HEK293 (cell line): ENCODE results near the gene SLC44A1.

ENCODE experiments used
- CTCF ChIA-PET: fragments of 350-600 bp; formaldehyde crosslinking; extraction: SDS; loops from one replicate; lab custom pipeline; 2021; ENCODE audit warnings: antibody characterized with exemption; lab: Yijun Ruan, JAX
- POLR2A ChIA-PET: fragments of 300-600 bp; formaldehyde crosslinking; extraction: SDS; loops from one replicate; lab custom pipeline; 2020; ENCODE audit warnings: antibody characterized with exemption, inconsistent platforms; lab: Yijun Ruan, JAX
- H3K27ac ChIP-seq: fragments of 200-500 bp; sonication (Bioruptor generic); 2 replicates; pipeline ENCODE4 v1.5.1; 2014; ENCODE audit warnings: low read depth, low read length, control low read depth, inconsistent platforms; ENCODE audit errors: extremely low read depth
- H3K36me3 ChIP-seq, 2 experiments: fragments of 200-500 bp in 1 of 2; sonication (Bioruptor generic) in 1 of 2; 1 replicate in 1 of 2; 2 replicates in 1 of 2; pipeline ENCODE4 v1.5.1; 2014 to 2017; ENCODE audit warnings: inconsistent platforms in 2 of 2, low read length in 2 of 2; ENCODE audit not compliant: control insufficient read depth in 2 of 2, insufficient read depth in 1 of 2
- H3K4me1 ChIP-seq: fragments of 200-500 bp; sonication (Bioruptor generic); 2 replicates; pipeline ENCODE4 v1.5.1; 2014; ENCODE audit warnings: mild to moderate bottlenecking, low read length, inconsistent platforms; ENCODE audit not compliant: control insufficient read depth, insufficient read depth
- H3K4me3 ChIP-seq: 2 replicates; pipeline ENCODE4 v1.5.1; 2011; ENCODE audit warnings: low read depth, mild to moderate bottlenecking, control low read depth, low read length, moderate library complexity
- H3K9me3 ChIP-seq: fragments of 200-500 bp; sonication (Bioruptor generic); 2 replicates; pipeline ENCODE4 v1.5.1; 2014; ENCODE audit warnings: low read depth, low read length, inconsistent platforms; ENCODE audit not compliant: control insufficient read depth, insufficient read depth
- CTCF ChIP-seq: fragments of 450-650 bp; formaldehyde crosslinking; IDR thresholded peaks from 2 replicates; pipeline ENCODE4 v1.5.1; 2016; ENCODE audit warnings: missing biosample characterization, missing genetic modification characterization
- HOXD13 ChIP-seq: sonication (generic); formaldehyde crosslinking; IDR thresholded peaks from 2 replicates; pipeline ENCODE4 v1.8.0; 2022; ENCODE audit warnings: missing genetic modification reagents, borderline replicate concordance
- PRDM2 ChIP-seq: fragments of 450-650 bp; formaldehyde crosslinking; IDR thresholded peaks from 2 replicates; pipeline ENCODE4 v1.5.1; 2016; ENCODE audit warnings: missing biosample characterization, missing genetic modification characterization, borderline replicate concordance
- ZBTB26 ChIP-seq: fragments of 450-650 bp; formaldehyde crosslinking; optimal IDR thresholded peaks from 2 replicates; pipeline ENCODE3; 2016; ENCODE audit warnings: missing biosample characterization, mild to moderate bottlenecking, missing genetic modification characterization
- ZFP37 ChIP-seq: fragments of 450-650 bp; formaldehyde crosslinking; IDR thresholded peaks from 2 replicates; pipeline ENCODE4 v1.5.1; 2016; ENCODE audit warnings: missing biosample characterization, missing genetic modification characterization
- ZNF121 ChIP-seq: fragments of 450-650 bp; formaldehyde crosslinking; IDR thresholded peaks from 2 replicates; pipeline ENCODE4 v1.5.1; 2016; ENCODE audit warnings: missing biosample characterization, missing genetic modification characterization
- ZNF132 ChIP-seq: fragments of 450-650 bp; formaldehyde crosslinking; IDR thresholded peaks from 2 replicates; pipeline ENCODE4 v1.5.1; 2017; ENCODE audit warnings: missing biosample characterization, missing genetic modification characterization, borderline replicate concordance
- ZNF148 ChIP-seq: fragments of 450-650 bp; formaldehyde crosslinking; IDR thresholded peaks from 2 replicates; pipeline ENCODE4 v1.5.0; 2017; ENCODE audit warnings: missing biosample characterization, missing genetic modification characterization, borderline replicate concordance
- ZNF174 ChIP-seq: fragments of 450-650 bp; formaldehyde crosslinking; IDR thresholded peaks from 2 replicates; pipeline ENCODE4 v1.5.0; 2017; ENCODE audit warnings: missing biosample characterization, mild to moderate bottlenecking, missing genetic modification characterization
- ZNF18 ChIP-seq: fragments of 450-650 bp; formaldehyde crosslinking; IDR thresholded peaks from 2 replicates; pipeline ENCODE4 v1.5.1; 2016; ENCODE audit warnings: missing biosample characterization, missing genetic modification characterization
- ZNF324 ChIP-seq: fragments of 450-650 bp; formaldehyde crosslinking; IDR thresholded peaks from 2 replicates; pipeline ENCODE4 v1.5.1; 2016; ENCODE audit warnings: missing biosample characterization, missing genetic modification characterization
- ZNF350 ChIP-seq: fragments of 450-650 bp; formaldehyde crosslinking; IDR thresholded peaks from 2 replicates; pipeline ENCODE4 v1.5.0; 2017; ENCODE audit warnings: missing biosample characterization, mild to moderate bottlenecking, missing genetic modification characterization
- ZNF449 ChIP-seq: fragments of 450-650 bp; formaldehyde crosslinking; IDR thresholded peaks from 2 replicates; pipeline ENCODE4 v1.5.1; 2017; ENCODE audit warnings: missing biosample characterization, mild to moderate bottlenecking, missing genetic modification characterization, moderate library complexity
- ZNF501 ChIP-seq: fragments of 450-650 bp; formaldehyde crosslinking; IDR thresholded peaks from 2 replicates; pipeline ENCODE4 v1.5.1; 2016; ENCODE audit warnings: missing biosample characterization, missing genetic modification characterization
- ZNF549 ChIP-seq: fragments of 450-650 bp; IDR thresholded peaks from 2 replicates; pipeline ENCODE4 v1.5.1; 2018; ENCODE audit warnings: missing biosample characterization, missing genetic modification characterization, mild to moderate bottlenecking, inconsistent platforms, moderate library complexity
- ZNF580 ChIP-seq: fragments of 450-650 bp; formaldehyde crosslinking; IDR thresholded peaks from 2 replicates; pipeline ENCODE4 v1.5.1; 2016; ENCODE audit warnings: missing biosample characterization, missing genetic modification characterization
- ZNF585B ChIP-seq: fragments of 450-650 bp; formaldehyde crosslinking; IDR thresholded peaks from 2 replicates; pipeline ENCODE4 v1.5.1; 2016; ENCODE audit warnings: missing biosample characterization, missing genetic modification characterization
- ZSCAN18 ChIP-seq: fragments of 450-650 bp; formaldehyde crosslinking; IDR thresholded peaks from 2 replicates; pipeline ENCODE4 v1.5.1; 2016; ENCODE audit warnings: missing biosample characterization, missing genetic modification characterization
- ZSCAN23 ChIP-seq: fragments of 450-650 bp; formaldehyde crosslinking; IDR thresholded peaks from 2 replicates; pipeline ENCODE4 v1.5.1; 2016; ENCODE audit warnings: missing biosample characterization, missing genetic modification characterization

SLC44A1 gene

GRCh38 chr9:105436783-105437182, 192.3 kb downstream of the SLC44A1 start (continued):
- no peak for TF ChIP-seq PRDM2

- H3K36me3 ChIP-seq = no peaks in the 10 kb centered on the region
- TF ChIP-seq ZFP37 (no peak), ZBTB26 (tag by site-specific recombination) (no peak), ZSCAN18 (no peak), ZNF324 (tag by site-specific recombination) (no peak), ZNF580 (no peak), ZNF585B (no peak), ZNF501 (tag by site-specific recombination) (no peak), ZNF449 (no peak), ZNF549 (tag by site-specific recombination) (no peak), ZNF148 (tag by site-specific recombination) (no peak), CTCF (tag by site-specific recombination) (no peak), ZNF174 (tag by site-specific recombination) (no peak), ZSCAN23 (no peak), ZNF350 (tag by site-specific recombination) (no peak), ZNF121 (tag by site-specific recombination) (no peak), HOXD13 (CRISPR knock-in tag) (no peak), ZNF18 (tag by site-specific recombination) (no peak), ZNF132 (no peak)
- no peak overlapping the region for H3K27ac ChIP-seq
- CTCF ChIA-PET = interaction anchor here (0.6 to 1.1 kb wide), 2 partner anchors 8 to 10 kb away, joined by 3 to 4 read pairs; partner anchors contain the start of gene FSD1L
- H3K9me3 ChIP-seq = no peaks in the 10 kb centered on the region
- no peak overlapping the region for H3K4me3 ChIP-seq
- POLR2A ChIA-PET = no interaction called here
- no peaks in the 10 kb centered on the region for H3K4me1 ChIP-seq
These were observed 193.3 kb downstream of the SLC44A1 start for GRCh38 chr9:105437704-105438103.
